ENCODE data around the gene IL4I1.

IL4I1 gene

GRCh38 chr19:49857061-49857837, 39.4 kb downstream of the IL4I1 start:
- Histone ChIP-seq H3K4me3 (ENCODE audit: low read length) (no peak overlapping the region), H3K9me3 (ENCODE audit: low read length) (no peaks in the 10 kb centered on the region), H2AFZ (ENCODE audit: low read depth, low read length) (no peak overlapping the region), H3K36me3 (ENCODE audit: insufficient read depth, low read length) (peaks cover 83% of the 10 kb centered on the region), H3K4me1 (ENCODE audit: insufficient read depth, low read length) (peaks cover 9% of the 10 kb centered on the region), H3K27me3 (ENCODE audit: insufficient read depth, low read length) (no peaks in the 10 kb centered on the region)

GRCh38 chr19:49856574-49857021, 40.1 kb downstream of the IL4I1 start:
- peaks cover 79% of the 10 kb centered on the region for H3K36me3 ChIP-seq (ENCODE audit: insufficient read depth, low read length)
- H3K4me3 ChIP-seq (ENCODE audit: low read length) = no peak overlapping the region
- H3K9me3 ChIP-seq (ENCODE audit: low read length) = no peaks in the 10 kb centered on the region
- no peaks in the 10 kb centered on the region for H3K27me3 ChIP-seq (ENCODE audit: insufficient read depth, low read length)
- no peak overlapping the region for H2AFZ ChIP-seq (ENCODE audit: low read depth, low read length)
- H3K4me1 ChIP-seq (ENCODE audit: insufficient read depth, low read length) = peaks cover 13% of the 10 kb centered on the region

GRCh38 chr19:49855676-49856573, 40.8 kb downstream of the IL4I1 start:
- Histone ChIP-seq H3K4me3 (ENCODE audit: low read length) (no peak overlapping the region), H3K4me1 (ENCODE audit: insufficient read depth, low read length) (peaks cover 13% of the 10 kb centered on the region), H3K9me3 (ENCODE audit: low read length) (no peaks in the 10 kb centered on the region), H2AFZ (ENCODE audit: low read depth, low read length) (no peak overlapping the region), H3K27me3 (ENCODE audit: insufficient read depth, low read length) (no peaks in the 10 kb centered on the region), H3K36me3 (ENCODE audit: insufficient read depth, low read length) (peaks cover 72% of the 10 kb centered on the region)

GRCh38 chr19:49855277-49855675, 41.4 kb downstream of the IL4I1 start:
- no peaks in the 10 kb centered on the region for H3K9me3 ChIP-seq (ENCODE audit: low read length)
- no peak overlapping the region for H3K4me3 ChIP-seq (ENCODE audit: low read length)
- H3K4me1 ChIP-seq (ENCODE audit: insufficient read depth, low read length) = peaks cover 14% of the 10 kb centered on the region
- peaks cover 66% of the 10 kb centered on the region for H3K36me3 ChIP-seq (ENCODE audit: insufficient read depth, low read length)
- H2AFZ ChIP-seq (ENCODE audit: low read depth, low read length) = no peak overlapping the region
- H3K27me3 ChIP-seq (ENCODE audit: insufficient read depth, low read length) = no peaks in the 10 kb centered on the region

GRCh38 chr19:49854378-49855263, 42.1 kb downstream of the IL4I1 start:
- peaks cover 59% of the 10 kb centered on the region for H3K36me3 ChIP-seq (ENCODE audit: insufficient read depth, low read length)
- H3K4me1 ChIP-seq (ENCODE audit: insufficient read depth, low read length) = peaks cover 18% of the 10 kb centered on the region
- no peaks in the 10 kb centered on the region for H3K9me3 ChIP-seq (ENCODE audit: low read length)
- H3K27me3 ChIP-seq (ENCODE audit: insufficient read depth, low read length) = no peaks in the 10 kb centered on the region
- H2AFZ ChIP-seq (ENCODE audit: low read depth, low read length) = no peak overlapping the region
- H3K4me3 ChIP-seq (ENCODE audit: low read length) = no peak overlapping the region

GRCh38 chr19:49853852-49854377, 42.8 kb downstream of the IL4I1 start:
- Histone ChIP-seq H2AFZ (ENCODE audit: low read depth, low read length) (no peak overlapping the region), H3K27me3 (ENCODE audit: insufficient read depth, low read length) (no peaks in the 10 kb centered on the region), H3K36me3 (ENCODE audit: insufficient read depth, low read length) (peaks cover 61% of the 10 kb centered on the region), H3K4me1 (ENCODE audit: insufficient read depth, low read length) (peaks cover 18% of the 10 kb centered on the region), H3K9me3 (ENCODE audit: low read length) (peaks cover 3% of the 10 kb centered on the region), H3K4me3 (ENCODE audit: low read length) (no peak overlapping the region)

- Histone ChIP-seq H3K9me3 (ENCODE audit: low read length) (peaks cover 4% of the 10 kb centered on the region), H3K4me1 (ENCODE audit: insufficient read depth, low read length) (peaks cover 18% of the 10 kb centered on the region), H3K27me3 (ENCODE audit: insufficient read depth, low read length) (no peaks in the 10 kb centered on the region), H3K4me3 (ENCODE audit: low read length) (peak overlapping the region; percentile 99), H2AFZ (ENCODE audit: low read depth, low read length) (no peak overlapping the region), H3K36me3 (ENCODE audit: insufficient read depth, low read length) (peaks cover 50% of the 10 kb centered on the region)
Measured at GRCh38 chr19:49852631-49853126, 44.0 kb downstream of the IL4I1 start.

GRCh38 chr19:49851456-49852259, 45.0 kb downstream of the IL4I1 start:
- Histone ChIP-seq H3K4me3 (ENCODE audit: low read length) (peak overlapping the region; percentile 99), H2AFZ (ENCODE audit: low read depth, low read length) (no peak overlapping the region), H3K9me3 (ENCODE audit: low read length) (peaks cover 4% of the 10 kb centered on the region), H3K27me3 (ENCODE audit: insufficient read depth, low read length) (no peaks in the 10 kb centered on the region), H3K4me1 (ENCODE audit: insufficient read depth, low read length) (peaks cover 18% of the 10 kb centered on the region), H3K36me3 (ENCODE audit: insufficient read depth, low read length) (peaks cover 40% of the 10 kb centered on the region)

- H3K36me3 ChIP-seq (ENCODE audit: insufficient read depth, low read length) = peaks cover 31% of the 10 kb centered on the region
- H3K4me3 ChIP-seq (ENCODE audit: low read length) = peak within 1 kb of the TSS; percentile 99
- peaks cover 4% of the 10 kb centered on the region for H3K9me3 ChIP-seq (ENCODE audit: low read length)
- peak within 1 kb of the TSS; percentile 96 for H2AFZ ChIP-seq (ENCODE audit: low read depth, low read length)
- H3K4me1 ChIP-seq (ENCODE audit: insufficient read depth, low read length) = peaks cover 18% of the 10 kb centered on the region
- no peaks in the 10 kb centered on the region for H3K27me3 ChIP-seq (ENCODE audit: insufficient read depth, low read length)
Measured at GRCh38 chr19:49850487-49851342, 46.0 kb downstream of the IL4I1 start, which contains the start of gene PTOV1. Gene PTOV1, plus strand, starts transcription at chr19:49851159.

GRCh38 chr19:49850221-49850486, 46.5 kb downstream of the IL4I1 start:
- H2AFZ ChIP-seq (ENCODE audit: low read depth, low read length) = peak overlapping the region; percentile 96
- peaks cover 26% of the 10 kb centered on the region for H3K36me3 ChIP-seq (ENCODE audit: insufficient read depth, low read length)
- H3K9me3 ChIP-seq (ENCODE audit: low read length) = peaks cover 4% of the 10 kb centered on the region
- H3K27me3 ChIP-seq (ENCODE audit: insufficient read depth, low read length) = no peaks in the 10 kb centered on the region
- H3K4me1 ChIP-seq (ENCODE audit: insufficient read depth, low read length) = peaks cover 18% of the 10 kb centered on the region
- H3K4me3 ChIP-seq (ENCODE audit: low read length) = peak overlapping the region; percentile 99

Data from neuron (in vitro differentiated cells).